Gastroesophageal sphincter (tissue), 4 donors: ENCODE results near the gene SENP7. TPM values are rescaled to one million over a fixed set of nuclear protein-coding genes. Genes with fewer than 3 reads are reported as not detected.

Experiments used
- ATAC-seq: fragments of 150-250 bp; one replicate; pipeline ENCODE4 v1.9.1; 2016; ENCODE audit warnings: mild to moderate bottlenecking, moderate library complexity
- H3K27ac ChIP-seq, 4 donors: fragments of 200-600 bp; sonication (generic) in 3 of 4; 1 replicate in 3 of 4; 2 replicates in 1 of 4; pipeline ENCODE4 v1.5.1; 2016 to 2019
- H3K27me3 ChIP-seq: fragments of 200-600 bp; sonication (generic); one replicate; pipeline ENCODE4 v1.5.1; 2019
- H3K36me3 ChIP-seq, 2 donors: fragments of 200-600 bp; sonication (generic); one replicate each; pipeline ENCODE4 v1.5.1; 2019; ENCODE audit warnings: control low read depth in 1 of 2
- H3K4me1 ChIP-seq, 3 donors: fragments of 200-600 bp; sonication (generic); 1 replicate in 2 of 3; 2 replicates in 1 of 3; pipeline ENCODE4 v1.5.1; 2016 to 2019; ENCODE audit warnings: control low read depth in 2 of 3
- H3K4me3 ChIP-seq, 2 donors: fragments of 200-600 bp; sonication (generic); one replicate each; pipeline ENCODE4 v1.5.1; 2019; ENCODE audit warnings: mild to moderate bottlenecking in 1 of 2, moderate library complexity in 1 of 2
- H3K9me3 ChIP-seq, 3 donors: fragments of 200-600 bp; sonication (generic); one replicate each; pipeline ENCODE4 v1.5.1; 2017 to 2019; ENCODE audit warnings: control low read depth in 2 of 3
- CTCF ChIP-seq, 4 experiments: fragments of 200-600 bp in 2 of 4; fragments of 450-650 bp in 2 of 4; sonication (generic) in 1 of 4; IDR thresholded peaks; one replicate each; pipeline ENCODE4 v1.5.1; 2017 to 2019; ENCODE audit warnings: antibody characterized with exemption in 4 of 4, mild to moderate bottlenecking in 2 of 4, moderate library complexity in 2 of 4
- EP300 ChIP-seq: sonication (generic); formaldehyde crosslinking; IDR thresholded peaks from one replicate; pipeline ENCODE4 v1.6.1; 2017; ENCODE audit warnings: antibody characterized with exemption, mild to moderate bottlenecking
- POLR2A ChIP-seq, 2 donors: fragments of 450-650 bp; IDR thresholded peaks; one replicate each; pipeline ENCODE4 v1.6.1; 2017; ENCODE audit warnings: antibody characterized with exemption in 2 of 2, mild to moderate bottlenecking in 2 of 2, moderate library complexity in 1 of 2
- POLR2AphosphoS5 ChIP-seq: sonication (generic); formaldehyde crosslinking; IDR thresholded peaks from one replicate; pipeline ENCODE4 v1.6.1; 2017; ENCODE audit warnings: antibody characterized with exemption
- WGBS, 2 donors: methylation state at CpG; one replicate each; pipeline ENCODE4 v1.1.5; 2018; ENCODE audit warnings: low coverage in 1 of 2; 5-methylcytosine and 5-hydroxymethylcytosine counted together
- small RNA-seq, 4 donors: library from RNA; depleted of rRNA; stranded (forward); fragments of <200 nt; gene quantifications; one replicate each; pipeline ENCODE3, GENCODE V24; 2016
- total RNA-seq, 4 donors: library from RNA; depleted of rRNA; stranded (reverse); fragments of >200 nt; gene quantifications; one replicate each; pipeline ENCODE4 v1.1.0, GENCODE V29; 2016

SENP7 gene
- total RNA-seq, 4 donors from 2014 or later = 14.8 to 41.4 (median 23.0) TPM

GRCh38 chr3:101281521-101282030, 231.4 kb downstream of the SENP7 start:
- ATAC-seq = no peak
- Histone ChIP-seq H3K27ac (no peak overlapping the region), H3K4me1 (no peaks in the 10 kb centered on the region), H3K9me3 (no peaks in the 10 kb centered on the region), H3K4me3 (no peak overlapping the region), H3K27me3 (no peaks in the 10 kb centered on the region), H3K36me3 (no peaks in the 10 kb centered on the region)
- WGBS, 2 donors = 58 to 63% methylated on average over 3 of the region's 3 CpGs
- TF ChIP-seq EP300 (no peak), CTCF (IDR thresholded peaks at IDR 0.05) (no peak), POLR2AphosphoS5 (no peak), POLR2A (IDR thresholded peaks at IDR 0.05) (no peak)

GRCh38 chr3:101279765-101280385, 233.1 kb downstream of the SENP7 start:
- ATAC-seq = no peak
- Histone ChIP-seq H3K27me3 (no peaks in the 10 kb centered on the region), H3K36me3 (no peaks in the 10 kb centered on the region), H3K27ac (no peak overlapping the region), H3K9me3 (no peaks in the 10 kb centered on the region), H3K4me3 (no peak overlapping the region), H3K4me1 (no peaks in the 10 kb centered on the region)
- WGBS, 2 donors = 100% methylated on average over 1 of the region's 1 CpG
- TF ChIP-seq POLR2A (IDR thresholded peaks at IDR 0.05) = no peak
- no peak for TF ChIP-seq EP300
- no peak for TF ChIP-seq POLR2AphosphoS5
- no peak for TF ChIP-seq CTCF (IDR thresholded peaks at IDR 0.05)

GRCh38 chr3:101279162-101279561, 233.8 kb downstream of the SENP7 start:
- H3K27me3 ChIP-seq = no peaks in the 10 kb centered on the region
- no peak for TF ChIP-seq EP300
- TF ChIP-seq POLR2A (IDR thresholded peaks at IDR 0.05) = no peak
- no peak for TF ChIP-seq CTCF (IDR thresholded peaks at IDR 0.05)
- no peak for TF ChIP-seq POLR2AphosphoS5
- no peak overlapping the region for H3K27ac ChIP-seq
- no peaks in the 10 kb centered on the region for H3K36me3 ChIP-seq
- ATAC-seq = no peak
- no peaks in the 10 kb centered on the region for H3K4me1 ChIP-seq
- H3K9me3 ChIP-seq = no peaks in the 10 kb centered on the region
- no peak overlapping the region for H3K4me3 ChIP-seq

- Histone ChIP-seq H3K4me1 (no peaks in the 10 kb centered on the region), H3K9me3 (no peaks in the 10 kb centered on the region), H3K27ac (no peak overlapping the region), H3K36me3 (no peaks in the 10 kb centered on the region), H3K4me3 (no peak overlapping the region), H3K27me3 (no peaks in the 10 kb centered on the region)
- no peak for ATAC-seq
- TF ChIP-seq POLR2AphosphoS5 (no peak), EP300 (no peak)
Observed at GRCh38 chr3:101278727-101279126, 234.3 kb downstream of the SENP7 start.

Small RNAs within 50 kb of the gene (small RNA-seq; reads per million reads assigned to genes)
- gene RF00019 = 0 reads per million in 4 donors

Other genes with a start within 250 kb of the SENP7 start
- gene IMPG2, start 192.6 kb downstream of the SENP7 start, total RNA-seq = under 1 TPM; 0.62 to 0.96 (median 0.81) TPM
- 10 to 100 TPM; 12.2 to 22.7 (median 16.8) TPM for gene TRMT10C, start 48.7 kb upstream of the SENP7 start, total RNA-seq
- 100 to 1,000 TPM; 107 to 159 (median 130) TPM for gene PCNP, start 61.0 kb upstream of the SENP7 start, total RNA-seq
- 10 to 100 TPM; 17.1 to 32.7 (median 23.6) TPM for gene ZBTB11, start 163.9 kb upstream of the SENP7 start, total RNA-seq
- 1,000 to 10,000 TPM in 3 of 4 donors, 100 to 1,000 TPM in 1; 852 to 2,330 (median 1,498) TPM for gene RPL24, start 173.5 kb upstream of the SENP7 start, total RNA-seq
- gene CEP97, start 211.4 kb upstream of the SENP7 start, total RNA-seq = 10 to 100 TPM in 1 of 4 donors, 1 to 10 TPM in 3; 7.8 to 11.4 (median 8.8) TPM